ENCODE measurements around the gene MCTP1. TPM values are rescaled to one million over a fixed set of nuclear protein-coding genes. Genes with fewer than 3 reads are reported as not detected.

Gene MCTP1
- total and polyA plus RNA-seq, 2 experiments from 2014 or later: 0.23 TPM; not detected in 1

DNA sequence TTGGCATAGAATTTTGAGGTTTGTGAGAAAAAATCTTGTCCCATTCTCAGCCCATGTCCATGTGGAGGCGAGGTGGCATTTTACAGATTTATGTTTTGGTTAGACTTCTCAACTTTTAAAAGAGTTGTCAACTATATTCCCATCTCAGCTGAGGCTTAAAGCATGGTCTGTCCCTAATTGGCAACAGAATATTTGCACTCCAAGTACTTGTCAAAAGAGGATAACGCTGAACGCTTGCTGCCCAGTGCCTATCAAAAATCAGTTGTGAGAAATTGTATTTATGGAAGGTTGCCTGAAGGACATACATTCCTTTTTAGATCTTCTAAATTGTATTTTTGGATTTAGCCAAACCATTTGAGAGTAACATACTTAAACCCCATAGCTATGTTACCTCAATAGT, 464.4 kb downstream of the MCTP1 start:
- Histone ChIP-seq H3K4me3 (no peak overlapping the region), H3F3A (ENCODE audit: insufficient read depth) (no peaks in the 10 kb centered on the region), H3K27ac (no peak overlapping the region), H3K9me3 (ENCODE audit: low read depth) (no peaks in the 10 kb centered on the region), H4K20me1 (ENCODE audit: insufficient read depth) (no peaks in the 10 kb centered on the region), H3K27me3 (replicated peaks; ENCODE audit: insufficient read depth) (peaks cover 25% of the 10 kb centered on the region; the same call in 1 of the 2 replicates), H3K9ac (no peak overlapping the region), H3K4me2 (ENCODE audit: unreplicated experiment) (no peak overlapping the region), H3K4me1 (ENCODE audit: insufficient read depth) (no peaks in the 10 kb centered on the region), H3K36me3 (ENCODE audit: low read depth) (no peaks in the 10 kb centered on the region), H3K9me2 (ENCODE audit: insufficient read depth) (no peaks in the 10 kb centered on the region), H2AFZ (no peak overlapping the region), H3K79me2 (ENCODE audit: insufficient read depth) (no peaks in the 10 kb centered on the region)
- in situ Hi-C loops (cut with MboI): no loop called here
- TF ChIP-seq EZH2phosphoT487 (IDR thresholded peaks at IDR 0.05; ENCODE audit: insufficient read depth, low read depth) (no peak), EZH2 (IDR thresholded peaks at IDR 0.05; ENCODE audit: insufficient read depth, poor library complexity, severe bottlenecking) (no peak)
- WGBS, 2 experiments (ENCODE audit: low coverage in 1 of 2, low lambda C conversion rate in 2 of 2, missing lambda C conversion rate in 2 of 2): 16 to 25% methylated on average over 3 of the region's 3 CpGs
- DNase-seq: no peak

DNA sequence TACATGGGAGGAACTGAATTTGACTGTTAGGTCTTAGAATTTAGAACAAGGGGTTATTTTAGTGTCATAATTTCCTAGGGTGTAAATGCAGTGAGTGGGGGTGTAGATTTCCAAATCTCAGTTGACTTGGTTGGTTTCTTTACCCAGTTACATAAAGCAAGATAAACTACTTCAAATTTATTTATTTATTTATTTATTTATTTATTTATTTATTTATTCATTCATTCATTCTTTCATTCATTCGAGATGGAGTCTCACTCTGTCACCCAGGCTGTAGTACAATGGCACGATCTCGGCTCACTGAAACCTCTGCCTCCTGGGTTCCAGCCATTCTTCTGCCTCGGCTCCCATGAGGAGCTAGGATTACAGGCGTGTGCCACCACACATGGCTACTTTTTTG, 466.0 kb downstream of the MCTP1 start:
- no peak overlapping the region for H3K9ac ChIP-seq
- no peak overlapping the region for H3K4me3 ChIP-seq
- TF ChIP-seq EZH2phosphoT487 (IDR thresholded peaks at IDR 0.05; ENCODE audit: insufficient read depth, low read depth) (no peak), EZH2 (IDR thresholded peaks at IDR 0.05; ENCODE audit: insufficient read depth, poor library complexity, severe bottlenecking) (no peak)
- H3K4me2 ChIP-seq (ENCODE audit: unreplicated experiment): no peak overlapping the region
- H3K79me2 ChIP-seq (ENCODE audit: insufficient read depth): no peaks in the 10 kb centered on the region
- H2AFZ ChIP-seq: no peak overlapping the region
- no peak for DNase-seq
- H3K27ac ChIP-seq: no peak overlapping the region
- no peaks in the 10 kb centered on the region for H3F3A ChIP-seq (ENCODE audit: insufficient read depth)
- no peaks in the 10 kb centered on the region for H3K4me1 ChIP-seq (ENCODE audit: insufficient read depth)
- no peaks in the 10 kb centered on the region for H4K20me1 ChIP-seq (ENCODE audit: insufficient read depth)
- peaks cover 26% of the 10 kb centered on the region; the same call in 1 of the 2 replicates for H3K27me3 ChIP-seq (replicated peaks; ENCODE audit: insufficient read depth)
- no peaks in the 10 kb centered on the region for H3K36me3 ChIP-seq (ENCODE audit: low read depth)
- H3K9me3 ChIP-seq (ENCODE audit: low read depth): no peaks in the 10 kb centered on the region
- WGBS, 2 experiments (ENCODE audit: low coverage in 1 of 2, low lambda C conversion rate in 2 of 2, missing lambda C conversion rate in 2 of 2): 42 to 48% methylated on average over 5 of the region's 5 CpGs
- in situ Hi-C loops (cut with MboI): no loop called here
- H3K9me2 ChIP-seq (ENCODE audit: insufficient read depth): no peaks in the 10 kb centered on the region

DNA sequence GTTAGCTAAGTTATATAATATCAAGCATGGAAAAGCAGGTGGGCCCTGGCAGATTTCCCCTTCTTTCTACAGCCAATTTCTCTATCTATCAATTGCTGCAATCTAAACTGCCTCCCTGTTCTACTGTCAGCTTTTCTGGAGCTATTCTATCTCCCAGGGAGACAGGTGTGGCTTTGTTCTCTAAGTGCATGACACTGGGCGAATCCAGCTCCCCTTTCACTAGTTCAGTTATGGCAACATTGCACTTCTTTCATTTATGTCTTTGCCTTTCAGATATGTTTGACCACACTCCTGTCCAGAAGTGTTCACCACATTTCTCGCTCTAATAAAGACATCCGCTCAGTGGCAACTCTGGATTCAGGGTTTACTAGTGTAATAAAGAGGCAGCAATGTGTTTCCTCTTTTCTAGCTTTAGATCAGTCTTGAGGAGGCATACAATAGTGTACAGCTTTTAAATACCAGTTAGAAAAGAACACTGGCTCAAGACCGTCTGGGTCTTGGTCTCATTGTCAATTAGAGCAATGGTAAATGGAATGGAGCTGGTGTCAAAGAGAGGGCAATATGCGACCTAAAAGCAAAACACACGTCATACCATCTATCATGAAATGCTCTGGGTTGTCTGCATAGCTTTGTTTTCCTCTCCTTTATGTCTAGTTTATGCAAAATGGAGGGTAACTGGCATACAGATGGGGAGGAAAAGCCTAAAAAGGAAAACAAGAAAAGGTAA, 469.4 kb downstream of the MCTP1 start:
- H3K27me3 ChIP-seq (replicated peaks; ENCODE audit: insufficient read depth): peaks cover 29% of the 10 kb centered on the region
- 27 to 30% methylated on average over 6 of the region's 6 CpGs for WGBS, 2 experiments (ENCODE audit: low coverage in 1 of 2, low lambda C conversion rate in 2 of 2, missing lambda C conversion rate in 2 of 2)
- H2AFZ ChIP-seq: no peak overlapping the region
- H3K9me3 ChIP-seq (ENCODE audit: low read depth): no peaks in the 10 kb centered on the region
- H3K79me2 ChIP-seq (ENCODE audit: insufficient read depth): no peaks in the 10 kb centered on the region
- no peak overlapping the region for H3K4me3 ChIP-seq
- H3F3A ChIP-seq (ENCODE audit: insufficient read depth): no peaks in the 10 kb centered on the region
- no peak overlapping the region for H3K9ac ChIP-seq
- no peak for DNase-seq
- no peaks in the 10 kb centered on the region for H3K36me3 ChIP-seq (ENCODE audit: low read depth)
- H3K9me2 ChIP-seq (ENCODE audit: insufficient read depth): no peaks in the 10 kb centered on the region
- in situ Hi-C loops (cut with MboI): no loop called here
- no peak for TF ChIP-seq EZH2 (IDR thresholded peaks at IDR 0.05; ENCODE audit: insufficient read depth, poor library complexity, severe bottlenecking)
- no peak for TF ChIP-seq EZH2phosphoT487 (IDR thresholded peaks at IDR 0.05; ENCODE audit: insufficient read depth, low read depth)
- no peaks in the 10 kb centered on the region for H4K20me1 ChIP-seq (ENCODE audit: insufficient read depth)
- H3K27ac ChIP-seq: no peak overlapping the region
- no peaks in the 10 kb centered on the region for H3K4me1 ChIP-seq (ENCODE audit: insufficient read depth)
- H3K4me2 ChIP-seq (ENCODE audit: unreplicated experiment): no peak overlapping the region

DNA sequence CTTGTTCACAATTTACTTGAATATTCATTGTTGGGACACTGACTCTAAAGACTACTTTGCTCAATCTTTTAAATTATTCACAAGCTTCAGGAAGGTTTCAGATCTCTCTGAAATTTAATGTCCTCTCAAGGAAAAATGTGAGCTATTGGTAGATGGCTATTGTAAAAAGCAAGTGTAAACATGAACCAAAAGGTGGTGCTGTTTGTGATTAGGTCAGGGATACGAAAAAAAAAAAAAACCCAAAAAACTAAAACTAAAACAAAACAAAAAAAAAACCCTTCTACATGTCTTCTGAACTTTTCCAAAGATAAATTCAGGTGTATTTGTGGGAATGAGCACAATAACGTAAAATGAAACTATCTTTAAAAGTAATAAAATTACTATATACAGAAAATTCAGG, 472.7 kb downstream of the MCTP1 start:
- H3K9ac ChIP-seq: no peak overlapping the region
- TF ChIP-seq EZH2 (IDR thresholded peaks at IDR 0.05; ENCODE audit: insufficient read depth, poor library complexity, severe bottlenecking) (no peak), EZH2phosphoT487 (IDR thresholded peaks at IDR 0.05; ENCODE audit: insufficient read depth, low read depth) (no peak)
- WGBS, 2 experiments (ENCODE audit: low coverage in 1 of 2, low lambda C conversion rate in 2 of 2, missing lambda C conversion rate in 2 of 2): 43 to 45% methylated on average over 2 of the region's 2 CpGs
- no peak overlapping the region for H3K27ac ChIP-seq
- H2AFZ ChIP-seq: no peak overlapping the region
- no peaks in the 10 kb centered on the region for H4K20me1 ChIP-seq (ENCODE audit: insufficient read depth)
- in situ Hi-C loops (cut with MboI): no loop called here
- no peak overlapping the region for H3K4me3 ChIP-seq
- H3K4me2 ChIP-seq (ENCODE audit: unreplicated experiment): no peak overlapping the region
- no peaks in the 10 kb centered on the region for H3K9me3 ChIP-seq (ENCODE audit: low read depth)
- H3K27me3 ChIP-seq (replicated peaks; ENCODE audit: insufficient read depth): peaks cover 43% of the 10 kb centered on the region
- DNase-seq: no peak
- H3K79me2 ChIP-seq (ENCODE audit: insufficient read depth): no peaks in the 10 kb centered on the region
- H3K36me3 ChIP-seq (ENCODE audit: low read depth): no peaks in the 10 kb centered on the region
- no peaks in the 10 kb centered on the region for H3K9me2 ChIP-seq (ENCODE audit: insufficient read depth)
- no peaks in the 10 kb centered on the region for H3F3A ChIP-seq (ENCODE audit: insufficient read depth)
- no peaks in the 10 kb centered on the region for H3K4me1 ChIP-seq (ENCODE audit: insufficient read depth)

Measured in GM23248 (cell line).